NCI-H82 treated with DMSO at 0.1 percent for 48 hours (cell line): ENCODE results near the gene PRR5L.
A peak's percentile ranks its signal among the peaks of the same experiment; 100 is the strongest.

Source experiments
- DNase-seq: peaks from one replicate; lab custom pipeline; 2025; ENCODE audit not compliant: unreplicated experiment; lab: John Stamatoyannopoulos, UW

The PRR5L gene

DNA sequence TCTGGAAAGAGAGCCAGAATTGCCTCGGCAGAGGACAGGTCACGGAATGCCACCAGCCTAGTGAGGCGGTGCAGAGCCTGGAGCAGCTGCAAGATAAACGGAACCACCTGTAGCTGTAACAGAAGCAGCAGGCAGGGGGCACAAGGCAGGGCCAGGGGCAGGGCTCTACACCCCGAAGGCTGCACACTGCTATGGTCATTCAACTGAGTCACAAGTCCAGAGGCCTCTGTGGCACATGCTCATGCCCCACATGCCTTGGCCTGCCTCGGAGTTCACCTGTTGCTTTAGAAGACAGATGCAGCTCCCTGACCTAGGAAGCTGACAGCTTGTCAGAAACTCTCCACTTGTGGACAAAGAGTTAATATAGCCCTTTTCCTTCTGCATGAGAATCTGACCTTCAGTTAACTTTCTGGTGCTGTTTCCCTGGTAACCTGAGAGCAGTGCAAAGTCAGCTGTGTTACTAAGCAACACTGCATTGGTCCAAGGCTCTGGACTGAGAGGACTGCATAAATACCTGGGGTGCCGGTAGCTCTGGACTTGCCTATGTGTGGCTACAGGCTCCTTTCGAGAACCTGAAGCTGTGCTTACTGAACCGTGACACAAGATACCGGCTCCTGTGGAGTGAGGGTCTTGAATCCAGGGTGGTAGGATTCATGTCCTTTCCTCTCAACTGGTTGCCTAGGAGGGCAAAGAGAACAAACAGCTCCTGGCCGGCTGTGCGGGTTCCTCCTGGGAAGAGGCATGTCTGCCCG lies 17.4 kb upstream of the PRR5L start:
- no peak for DNase-seq

DNA sequence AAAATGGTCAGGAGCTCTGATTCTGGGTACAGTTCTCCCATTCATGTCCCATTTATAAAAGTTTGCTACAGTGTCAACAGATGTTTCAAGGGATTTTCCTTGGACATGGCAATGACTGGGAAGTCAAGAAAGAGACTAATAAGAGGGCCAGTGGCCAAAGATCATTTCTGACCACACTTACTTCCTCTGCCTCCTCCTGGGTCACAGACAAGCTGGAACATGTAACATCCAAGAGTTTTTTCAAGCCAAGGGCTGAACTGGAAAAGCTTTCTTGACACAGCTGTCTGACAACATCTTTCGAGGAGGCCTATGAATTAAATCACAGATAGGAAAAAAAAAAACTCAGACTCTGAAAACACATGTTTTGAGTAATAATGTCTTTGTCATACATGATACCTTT lies 15.6 kb upstream of the PRR5L start:
- DNase-seq: no peak

DNA sequence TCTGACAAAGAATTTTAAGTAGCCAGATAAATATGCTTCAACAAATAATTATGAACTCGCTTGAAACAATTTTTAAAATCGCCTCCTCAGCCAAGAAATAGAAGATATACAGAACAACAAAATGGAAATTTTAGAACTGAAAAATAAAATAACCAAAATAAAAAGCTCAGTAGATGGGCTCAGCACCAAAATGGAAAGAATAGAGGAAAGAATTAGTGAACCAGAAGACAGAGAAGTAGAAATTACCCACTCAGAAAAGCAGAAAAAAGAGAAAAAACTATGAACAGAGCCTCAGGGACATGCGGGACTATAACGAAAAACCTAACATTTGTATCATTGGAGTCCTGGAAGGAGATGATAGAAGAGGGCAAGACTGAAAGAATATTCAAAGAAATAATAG lies 14.2 kb upstream of the PRR5L start:
- DNase-seq: no peak

DNA sequence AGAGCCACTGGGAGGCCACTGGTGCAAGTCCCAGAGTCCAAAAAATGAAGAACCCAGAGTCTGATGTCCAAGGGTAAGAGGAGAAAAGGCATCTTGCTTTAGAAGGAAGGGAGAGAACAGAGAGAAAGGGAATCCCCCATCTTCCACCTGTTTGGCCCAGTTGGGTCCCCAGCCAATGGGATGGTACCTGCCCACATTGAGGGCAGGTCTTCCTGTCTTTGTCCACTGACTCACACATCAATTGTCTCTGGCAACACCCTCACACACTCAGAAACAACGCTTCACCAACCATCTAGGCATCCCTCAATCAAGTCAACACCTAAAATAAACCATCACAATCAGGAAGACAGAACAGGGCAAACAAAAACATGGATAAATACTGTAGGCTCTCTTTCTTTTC lies 13.2 kb upstream of the PRR5L start:
- DNase-seq: no peak

GRCh38 chr11:36288442-36289225 lies 7.5 kb upstream of the PRR5L start:
- no peak for DNase-seq

DNA sequence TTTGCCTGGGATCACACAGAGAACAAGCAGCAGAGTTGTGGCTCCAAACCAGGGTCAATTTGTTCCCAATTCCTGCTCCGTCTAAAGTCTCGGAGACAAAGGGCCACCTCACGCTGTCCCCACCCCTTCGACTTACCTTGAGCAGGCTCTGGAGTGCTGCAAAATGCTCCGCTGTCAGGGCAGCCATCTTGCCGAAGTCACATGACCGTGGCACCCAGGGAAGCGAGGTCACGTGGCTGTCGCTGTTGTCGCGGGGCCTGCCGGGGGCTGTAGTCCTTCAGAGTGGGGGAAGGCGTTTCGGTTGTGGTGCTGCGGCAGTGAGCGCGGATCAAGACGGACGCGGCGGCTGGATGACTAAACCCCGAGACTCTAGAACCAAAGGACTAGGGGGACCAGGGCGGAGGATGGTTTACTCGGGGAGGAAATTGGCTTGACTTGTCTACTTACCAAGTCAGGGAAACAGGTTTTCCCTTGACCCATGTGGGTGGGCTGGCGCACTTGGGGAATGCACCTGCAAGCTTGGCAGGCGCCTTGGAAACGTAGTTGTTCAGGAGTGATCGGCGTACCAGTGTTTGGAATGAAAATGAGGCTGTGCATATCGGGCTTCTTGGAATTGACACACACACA lies 6.7 kb upstream of the PRR5L start, which contains the start of gene COMMD9:
Gene COMMD9, minus strand, starts transcription at position 199 of the 627 bp plus-strand sequence. Its CDS starts 12 bp downstream, at position 187.
- peak; percentile 77 for DNase-seq

DNA sequence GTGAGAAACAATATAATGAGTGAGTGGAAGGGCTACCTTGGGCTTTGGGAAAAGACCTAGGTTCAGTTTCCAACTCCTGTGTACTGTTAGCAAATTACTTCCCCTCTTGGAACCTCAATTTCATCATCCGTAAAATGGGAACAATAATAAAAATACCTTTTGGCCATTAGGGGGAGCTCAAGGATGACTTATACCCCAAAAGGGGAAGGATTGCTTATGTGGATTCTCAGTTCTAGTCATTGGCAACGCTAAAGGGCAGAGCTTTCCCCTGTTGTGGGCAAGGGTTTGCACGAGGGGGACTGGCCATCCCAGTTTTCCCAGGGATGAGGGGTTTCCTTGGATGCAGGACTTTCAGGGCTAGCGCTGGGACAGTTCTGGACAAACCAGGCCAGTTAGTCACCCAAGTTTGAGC lies 3.8 kb upstream of the PRR5L start:
- DNase-seq: peak; percentile 1

- no peak for DNase-seq
Measured at GRCh38 chr11:36296884-36297543, 926 bp downstream of the PRR5L start.

DNA sequence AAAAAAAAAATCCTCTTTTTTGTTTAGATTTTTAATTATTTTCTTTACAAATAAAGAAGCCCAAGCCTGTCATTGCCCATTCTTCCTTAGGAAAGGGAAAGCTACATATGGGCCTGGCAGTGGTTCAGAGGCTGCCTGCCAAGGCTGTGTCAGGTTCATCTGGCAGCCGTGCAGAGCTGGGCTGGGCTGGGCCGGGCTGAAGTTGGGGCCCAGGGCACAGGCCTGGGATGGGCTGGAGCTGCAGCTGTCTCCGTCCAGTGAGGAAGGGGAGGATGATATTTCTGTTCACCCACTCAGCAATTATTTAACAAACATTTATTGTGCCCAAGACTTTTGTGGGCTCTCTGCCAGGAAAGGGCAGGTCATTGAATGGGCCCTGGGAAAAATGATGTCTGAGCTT lies 4.6 kb downstream of the PRR5L start:
- no peak for DNase-seq

GRCh38 chr11:36304351-36304750 lies 8.3 kb downstream of the PRR5L start:
- no peak for DNase-seq

GRCh38 chr11:36305047-36305446 lies 9.0 kb downstream of the PRR5L start:
- DNase-seq: no peak

- DNase-seq: no peak
Measured at GRCh38 chr11:36306888-36307287, 10.8 kb downstream of the PRR5L start.

GRCh38 chr11:36308577-36308976 lies 12.5 kb downstream of the PRR5L start:
- no peak for DNase-seq

DNA sequence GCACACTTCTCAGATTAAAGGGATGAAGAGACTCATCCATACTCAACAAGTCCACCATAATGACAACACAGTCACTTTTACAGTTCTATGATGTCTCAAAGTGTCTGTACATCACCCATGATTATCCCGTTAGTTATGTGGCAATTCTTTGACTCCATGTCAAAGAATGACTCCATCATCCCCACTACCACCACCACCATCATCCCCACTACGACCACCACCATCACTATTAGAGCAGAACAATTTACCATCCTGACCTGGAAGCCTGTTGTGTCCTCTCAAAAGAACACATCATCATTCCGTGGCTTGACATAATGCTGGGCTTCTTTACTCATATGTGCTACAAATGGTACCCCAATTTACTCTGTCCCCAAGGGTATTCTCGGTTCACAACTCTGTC lies 13.7 kb downstream of the PRR5L start:
- DNase-seq: no peak

GRCh38 chr11:36311926-36312595 lies 16.0 kb downstream of the PRR5L start:
- no peak for DNase-seq

- DNase-seq: no peak
Measured at GRCh38 chr11:36312611-36313472, 16.8 kb downstream of the PRR5L start.

DNA sequence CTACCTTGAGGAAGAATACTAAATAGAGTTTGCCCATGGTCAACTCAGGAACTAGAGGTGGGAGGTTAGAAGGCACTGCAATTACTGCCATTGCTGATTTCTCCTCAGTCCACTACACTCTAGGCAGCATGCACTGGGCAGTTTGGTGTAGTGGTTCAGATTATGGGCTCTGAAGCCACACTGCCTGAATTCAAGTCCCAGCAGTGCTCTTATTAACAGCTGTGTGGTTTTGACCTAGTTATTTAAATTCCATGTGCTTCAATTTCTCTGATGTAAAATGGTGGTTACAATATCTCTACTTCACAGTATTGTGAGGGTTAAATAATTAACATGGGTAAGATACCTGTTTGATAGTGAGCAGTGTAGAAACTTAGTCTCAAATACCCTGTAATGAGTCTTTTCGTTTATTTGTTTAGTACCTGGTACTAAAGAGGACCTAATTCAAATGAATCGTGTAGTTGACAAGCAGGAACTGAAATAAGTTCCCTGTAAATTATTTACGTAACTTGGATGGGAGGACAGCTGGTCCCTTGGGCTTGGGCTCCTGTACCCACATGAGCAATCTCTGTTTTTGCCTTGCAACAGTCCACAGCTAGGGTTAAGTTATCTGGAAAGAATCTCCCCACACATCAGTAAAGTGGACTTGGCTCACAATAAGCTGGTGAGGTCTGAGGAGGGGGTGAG lies 17.8 kb downstream of the PRR5L start:
- no peak for DNase-seq

DNA sequence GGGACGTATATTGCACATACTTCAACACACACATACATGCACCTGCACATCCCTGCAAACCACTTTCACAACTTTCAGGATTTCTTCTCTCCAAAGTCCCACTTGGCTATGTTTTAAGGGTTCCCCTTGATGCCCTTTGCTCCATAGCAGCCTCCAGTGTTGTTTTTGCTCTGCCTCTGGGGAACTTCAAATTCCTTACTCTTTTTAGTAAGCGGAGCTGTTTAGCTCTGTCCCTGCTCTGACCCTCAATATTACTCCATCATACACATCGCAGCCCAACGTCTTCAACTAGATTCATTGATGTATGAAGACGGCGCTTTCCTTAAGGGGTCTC lies 18.3 kb downstream of the PRR5L start:
- DNase-seq: no peak

DNA sequence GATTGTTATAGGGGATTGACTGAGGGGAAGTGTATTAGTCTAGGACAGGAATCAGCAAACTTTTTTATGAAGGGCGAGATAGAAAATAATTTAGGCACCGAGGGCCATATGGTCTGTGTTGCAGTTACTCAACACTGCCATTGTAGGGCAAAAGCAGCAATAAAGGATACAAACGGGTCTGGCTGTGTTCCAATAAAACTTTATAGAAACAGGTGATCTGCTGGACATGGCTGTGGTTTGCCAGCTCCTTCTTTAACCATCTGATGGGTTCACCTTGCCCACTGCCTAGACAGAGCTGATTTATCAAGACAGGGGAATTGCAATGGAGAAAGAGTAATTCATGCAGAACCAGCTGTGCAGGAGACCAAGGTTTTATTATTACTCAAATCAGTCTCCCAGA lies 20.0 kb downstream of the PRR5L start:
- DNase-seq: no peak
